Measurements from ENCODE around the gene FAM234B.

The FAM234B gene

DNA sequence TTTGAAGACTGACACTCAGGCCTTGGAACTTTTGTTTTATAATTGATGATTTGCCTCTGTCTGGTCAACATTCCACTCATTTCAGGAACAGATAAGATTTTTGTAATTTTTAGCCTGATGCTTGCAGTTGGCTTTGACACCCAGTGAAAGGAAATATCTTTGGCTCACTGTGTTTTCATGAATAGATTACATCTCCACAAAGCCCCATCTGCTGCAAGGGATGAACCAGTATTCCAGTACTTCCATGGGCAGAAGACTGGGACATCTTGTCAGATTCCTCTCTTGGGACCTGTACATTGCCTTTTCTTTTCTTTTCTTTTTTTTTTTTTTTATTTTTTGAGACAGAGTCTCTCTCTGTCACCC lies 30.9 kb downstream of the FAM234B start:
- no peak overlapping the region for H3K4me2 ChIP-seq
- H3K9ac ChIP-seq, result no peak overlapping the region
- H3K36me3 ChIP-seq (ENCODE audit: insufficient read depth), result no peaks in the 10 kb centered on the region
- no peaks in the 10 kb centered on the region for H4K20me1 ChIP-seq (ENCODE audit: insufficient read depth)
- no peaks in the 10 kb centered on the region for H3K27me3 ChIP-seq (ENCODE audit: insufficient read depth, low read depth)
- TF ChIP-seq, protein P1, sequence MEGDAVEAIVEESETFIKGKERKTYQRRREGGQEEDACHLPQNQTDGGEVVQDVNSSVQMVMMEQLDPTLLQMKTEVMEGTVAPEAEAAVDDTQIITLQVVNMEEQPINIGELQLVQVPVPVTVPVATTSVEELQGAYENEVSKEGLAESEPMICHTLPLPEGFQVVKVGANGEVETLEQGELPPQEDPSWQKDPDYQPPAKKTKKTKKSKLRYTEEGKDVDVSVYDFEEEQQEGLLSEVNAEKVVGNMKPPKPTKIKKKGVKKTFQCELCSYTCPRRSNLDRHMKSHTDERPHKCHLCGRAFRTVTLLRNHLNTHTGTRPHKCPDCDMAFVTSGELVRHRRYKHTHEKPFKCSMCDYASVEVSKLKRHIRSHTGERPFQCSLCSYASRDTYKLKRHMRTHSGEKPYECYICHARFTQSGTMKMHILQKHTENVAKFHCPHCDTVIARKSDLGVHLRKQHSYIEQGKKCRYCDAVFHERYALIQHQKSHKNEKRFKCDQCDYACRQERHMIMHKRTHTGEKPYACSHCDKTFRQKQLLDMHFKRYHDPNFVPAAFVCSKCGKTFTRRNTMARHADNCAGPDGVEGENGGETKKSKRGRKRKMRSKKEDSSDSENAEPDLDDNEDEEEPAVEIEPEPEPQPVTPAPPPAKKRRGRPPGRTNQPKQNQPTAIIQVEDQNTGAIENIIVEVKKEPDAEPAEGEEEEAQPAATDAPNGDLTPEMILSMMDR (conservative IDR thresholded peaks at IDR 0.05; ENCODE audit: low read depth, low read length), result no peak
- no peaks in the 10 kb centered on the region for H3K79me2 ChIP-seq (ENCODE audit: insufficient read depth, low read depth)
- no peak overlapping the region for H2AFZ ChIP-seq (ENCODE audit: low read depth)
- H3K4me3 ChIP-seq (IDR thresholded peaks at IDR 0.05; ENCODE audit: insufficient read depth, low read depth, low read length), result no peak overlapping the region
- peaks cover 18% of the 10 kb centered on the region for H3K4me1 ChIP-seq (ENCODE audit: low read depth, poor library complexity, severe bottlenecking)
- no peak overlapping the region for H3K27ac ChIP-seq

DNA sequence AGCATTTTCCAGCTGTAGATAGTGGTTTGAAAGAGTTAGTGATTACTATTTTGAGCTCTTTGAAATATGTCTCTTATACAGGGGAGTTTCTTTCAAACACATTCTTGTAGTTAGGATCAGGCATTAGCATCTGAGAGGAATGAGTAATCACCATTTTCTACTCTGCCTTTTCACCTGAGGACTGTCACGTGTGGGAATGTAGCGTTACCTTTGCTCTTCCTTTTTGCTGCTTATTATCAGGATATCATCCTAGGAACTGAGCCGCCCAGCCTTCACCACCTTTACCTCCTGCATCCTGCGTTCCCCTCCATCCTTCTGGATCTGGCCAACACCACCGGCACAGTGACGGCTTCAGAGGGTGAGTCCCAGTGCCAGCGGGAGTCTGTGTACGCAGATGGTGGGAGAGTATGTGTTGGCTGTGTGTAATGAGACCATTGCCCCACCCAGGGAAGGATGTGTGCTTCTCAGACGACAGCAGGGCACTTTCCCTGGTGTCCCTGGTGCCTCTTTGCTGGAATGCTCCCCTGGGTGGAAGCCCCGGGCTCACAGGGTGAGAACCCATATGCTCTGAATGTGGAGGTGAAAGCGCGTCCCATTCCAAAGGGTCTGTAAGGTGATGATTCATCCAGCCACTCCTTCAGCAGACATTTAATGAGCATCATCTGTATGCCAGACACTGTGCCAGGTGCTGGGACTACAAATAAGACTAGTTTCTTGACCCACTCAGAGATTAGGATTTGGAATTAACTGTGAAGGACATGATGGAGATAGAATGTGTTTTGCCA lies 31.8 kb downstream of the FAM234B start:
- Histone ChIP-seq H3K27me3 (ENCODE audit: insufficient read depth, low read depth) (no peaks in the 10 kb centered on the region), H4K20me1 (ENCODE audit: insufficient read depth) (no peaks in the 10 kb centered on the region)

DNA sequence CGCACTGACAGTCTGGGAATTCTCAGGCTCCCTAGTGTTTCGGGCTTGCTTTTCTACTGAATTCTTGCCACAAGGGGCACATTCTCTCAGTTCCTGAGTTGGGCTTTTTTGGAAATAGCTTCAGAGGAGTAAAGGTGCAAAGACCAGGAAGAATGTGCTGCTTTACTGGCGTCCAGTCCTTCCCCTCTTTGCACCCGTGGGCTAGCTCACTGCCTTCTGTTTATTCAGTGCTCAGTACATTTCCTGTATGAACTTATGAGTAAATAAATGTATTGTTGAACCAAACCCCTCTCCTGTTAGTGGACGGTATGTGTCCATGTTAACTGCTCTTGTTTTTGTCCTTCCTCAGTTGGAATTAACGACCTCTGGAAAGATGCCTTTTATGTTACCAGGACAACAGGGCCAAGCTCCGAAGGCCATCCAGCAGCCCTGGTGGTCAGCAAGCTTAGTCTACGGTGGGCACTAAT lies 35.3 kb downstream of the FAM234B start:
- Histone ChIP-seq H3K36me3 (ENCODE audit: insufficient read depth) (no peaks in the 10 kb centered on the region), H3K9ac (no peak overlapping the region), H3K27me3 (ENCODE audit: insufficient read depth, low read depth) (no peaks in the 10 kb centered on the region), H3K4me3 (IDR thresholded peaks at IDR 0.05; ENCODE audit: insufficient read depth, low read depth, low read length) (no peak overlapping the region), H2AFZ (ENCODE audit: low read depth) (no peak overlapping the region), H3K79me2 (ENCODE audit: insufficient read depth, low read depth) (no peaks in the 10 kb centered on the region), H3K4me1 (ENCODE audit: low read depth, poor library complexity, severe bottlenecking) (no peaks in the 10 kb centered on the region), H4K20me1 (ENCODE audit: insufficient read depth) (no peaks in the 10 kb centered on the region), H3K27ac (no peak overlapping the region), H3K4me2 (no peak overlapping the region)
- TF ChIP-seq, protein P1 (conservative IDR thresholded peaks at IDR 0.05; ENCODE audit: low read depth, low read length), result no peak

More for the DNA sequence above, 31.8 kb downstream of the FAM234B start:
- Histone ChIP-seq H3K9ac (no peak overlapping the region), H3K27ac (no peak overlapping the region), H3K79me2 (ENCODE audit: insufficient read depth, low read depth) (no peaks in the 10 kb centered on the region), H3K4me3 (IDR thresholded peaks at IDR 0.05; ENCODE audit: insufficient read depth, low read depth, low read length) (no peak overlapping the region), H3K4me1 (ENCODE audit: low read depth, poor library complexity, severe bottlenecking) (peaks cover 16% of the 10 kb centered on the region), H3K4me2 (no peak overlapping the region), H3K36me3 (ENCODE audit: insufficient read depth) (no peaks in the 10 kb centered on the region), H2AFZ (ENCODE audit: low read depth) (no peak overlapping the region)
- TF ChIP-seq, protein P1 (conservative IDR thresholded peaks at IDR 0.05; ENCODE audit: low read depth, low read length), result no peak

DNA sequence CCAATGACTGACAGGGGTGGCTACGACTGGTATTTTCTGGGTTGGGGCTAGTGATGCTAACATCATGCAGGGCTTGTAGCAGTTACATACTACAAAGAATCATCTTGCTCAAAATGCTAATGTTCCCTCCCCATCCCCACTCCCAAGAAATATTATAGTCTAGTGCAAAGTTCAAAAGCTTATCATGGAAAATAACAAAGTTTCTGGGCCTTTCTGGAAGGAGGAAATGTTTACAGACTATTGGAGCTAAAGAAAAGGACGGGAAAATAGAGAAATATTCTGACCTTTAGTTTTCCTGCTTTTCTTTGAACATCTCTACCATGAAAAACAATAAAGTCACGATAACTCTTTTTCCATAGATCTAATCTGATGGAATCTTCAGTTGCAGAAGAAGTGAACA lies 36.1 kb downstream of the FAM234B start:
- no peak overlapping the region for H3K27ac ChIP-seq
- H4K20me1 ChIP-seq (ENCODE audit: insufficient read depth), result no peaks in the 10 kb centered on the region
- no peak overlapping the region for H3K9ac ChIP-seq
- H3K36me3 ChIP-seq (ENCODE audit: insufficient read depth), result no peaks in the 10 kb centered on the region
- TF ChIP-seq, protein P1 (conservative IDR thresholded peaks at IDR 0.05; ENCODE audit: low read depth, low read length), result no peak
- no peaks in the 10 kb centered on the region for H3K79me2 ChIP-seq (ENCODE audit: insufficient read depth, low read depth)
- H2AFZ ChIP-seq (ENCODE audit: low read depth), result no peak overlapping the region
- H3K27me3 ChIP-seq (ENCODE audit: insufficient read depth, low read depth), result no peaks in the 10 kb centered on the region
- H3K4me2 ChIP-seq, result no peak overlapping the region
- peaks cover 4% of the 10 kb centered on the region for H3K4me1 ChIP-seq (ENCODE audit: low read depth, poor library complexity, severe bottlenecking)
- H3K4me3 ChIP-seq (IDR thresholded peaks at IDR 0.05; ENCODE audit: insufficient read depth, low read depth, low read length), result no peak overlapping the region
